ENCODE measurements around the gene SYNGR3.

Gene SYNGR3

GRCh38 chr16:1976951-1977874 is 12.6 kb upstream of the SYNGR3 start:
- DNase-seq (ENCODE audit: low read depth): no peak

GRCh38 chr16:1977875-1978268 is 11.9 kb upstream of the SYNGR3 start:
- DNase-seq (ENCODE audit: low read depth): no peak

GRCh38 chr16:1978476-1979120 is 11.2 kb upstream of the SYNGR3 start:
- no peak for DNase-seq (ENCODE audit: low read depth)

GRCh38 chr16:1979271-1980029 is 10.3 kb upstream of the SYNGR3 start:
- no peak for DNase-seq (ENCODE audit: low read depth)

- DNase-seq (ENCODE audit: low read depth): no peak
Measured at GRCh38 chr16:1980030-1980769, 9.6 kb upstream of the SYNGR3 start.

GRCh38 chr16:1980770-1981087 is 9.0 kb upstream of the SYNGR3 start:
- DNase-seq (ENCODE audit: low read depth): no peak

GRCh38 chr16:1981398-1981836 is 8.4 kb upstream of the SYNGR3 start, which contains the start of gene NOXO1:
NOXO1 (minus strand) TSS chr16:1981469; CDS start chr16:1981179, 290 bp downstream.
- DNase-seq (ENCODE audit: low read depth): no peak

- no peak for DNase-seq (ENCODE audit: low read depth)
Measured at GRCh38 chr16:1982013-1982433, 7.7 kb upstream of the SYNGR3 start.

- no peak for DNase-seq (ENCODE audit: low read depth)
Measured at GRCh38 chr16:1982991-1983543, 6.7 kb upstream of the SYNGR3 start.

- peak; percentile 69 for DNase-seq (ENCODE audit: low read depth)
Measured at GRCh38 chr16:1983544-1984346, 6.0 kb upstream of the SYNGR3 start, which contains the start of gene GFER. GFER (plus strand) TSS chr16:1984193; CDS start chr16:1984219, 26 bp downstream.

- DNase-seq (ENCODE audit: low read depth): no peak
Measured at GRCh38 chr16:1984347-1985225, 5.2 kb upstream of the SYNGR3 start.

- no peak for DNase-seq (ENCODE audit: low read depth)
Measured at GRCh38 chr16:1985466-1986150, 4.2 kb upstream of the SYNGR3 start.

- no peak for DNase-seq (ENCODE audit: low read depth)
Measured at GRCh38 chr16:1987198-1987597, 2.6 kb upstream of the SYNGR3 start.

GRCh38 chr16:1990101-1990350 is 256 bp downstream of the SYNGR3 start:
- no peak for DNase-seq (ENCODE audit: low read depth)

GRCh38 chr16:1990351-1991134 is 773 bp downstream of the SYNGR3 start:
- DNase-seq (ENCODE audit: low read depth): no peak

- no peak for DNase-seq (ENCODE audit: low read depth)
Measured at GRCh38 chr16:1991135-1991551, 1.4 kb downstream of the SYNGR3 start.

- no peak for DNase-seq (ENCODE audit: low read depth)
Measured at GRCh38 chr16:1991588-1991947, 1.8 kb downstream of the SYNGR3 start.

GRCh38 chr16:1991948-1992703 is 2.4 kb downstream of the SYNGR3 start:
- peak; percentile 93 for DNase-seq (ENCODE audit: low read depth)

All from activated T-cell treated with anti-CD3 and anti-CD28 coated beads for 24 hours (primary cell).